ENCODE results near the gene FAM13B. TPM values are rescaled to one million over a fixed set of nuclear protein-coding genes. Genes with fewer than 3 reads are reported as not detected.

Gene FAM13B
- total and polyA plus RNA-seq, 2 of the 8 experiments (the other 6 are each of a cell fraction or from before 2014, with no cell fraction given): 6.4 to 17.0 TPM

DNA sequence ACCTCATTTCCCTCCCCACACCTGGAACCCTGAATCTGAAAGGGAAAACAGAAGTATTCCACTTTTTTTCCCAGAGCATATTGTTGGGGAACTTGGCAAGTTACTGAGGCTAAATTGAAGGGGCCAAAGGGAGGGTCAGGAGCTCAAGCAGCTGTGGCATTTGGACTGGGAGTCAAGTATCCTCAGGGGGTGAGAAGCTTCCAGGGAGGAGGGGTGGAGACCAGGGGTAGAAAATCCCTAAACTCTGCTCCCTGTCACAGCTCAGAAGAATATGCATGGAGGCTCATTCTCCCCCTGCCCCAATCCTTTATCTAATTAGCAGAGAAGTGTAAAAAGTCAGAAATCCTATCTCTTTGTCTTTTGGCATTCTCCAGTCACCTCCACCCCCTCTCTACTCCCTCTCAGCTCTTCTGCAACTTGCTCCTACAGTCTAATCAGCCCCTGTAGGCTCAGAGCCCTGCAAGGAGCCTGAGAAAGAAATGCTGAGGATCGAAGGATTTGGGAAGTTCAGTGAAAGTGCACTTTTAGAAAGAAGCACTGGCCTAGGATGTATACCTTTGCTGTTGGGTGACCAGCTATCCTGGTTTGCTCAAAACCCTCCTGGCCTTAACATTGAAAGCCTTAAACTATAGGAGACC is 45.2 kb upstream of the FAM13B start:
- Histone ChIP-seq H3K56ac (replicated peaks; ENCODE audit: insufficient read length, low read depth, low read length) (no peak overlapping the region), H3K4me3 (ENCODE audit: extremely low read depth in 1 of 4, insufficient read depth in 2 of 4, low read depth in 3 of 4, low read length in 4 of 4) (no peak overlapping the region), H3K9me3 (ENCODE audit: insufficient read depth in 2 of 2, low read depth in 1 of 2, low read length in 1 of 2) (no peaks in the 10 kb centered on the region), H3K23ac (ENCODE audit: insufficient read length) (no peak overlapping the region), H2BK5ac (ENCODE audit: low read depth, low read length) (0 out of 2 replicates have a peak overlapping the region, but pooled peaks have one; percentile 26), H3K14ac (ENCODE audit: insufficient read length) (no peak overlapping the region), H3K18ac (ENCODE audit: extremely low read depth, low read length) (no peak overlapping the region; the same call in 1 of the 2 replicates), H3K36me3 (ENCODE audit: control insufficient read depth in 2 of 4, insufficient read depth in 4 of 4, low read length in 3 of 4) (no peaks in the 10 kb centered on the region), H2AK5ac (ENCODE audit: low read depth, low read length) (no peak overlapping the region), H3K79me1 (ENCODE audit: low read depth, low read length) (no peaks in the 10 kb centered on the region), H2BK120ac (replicated peaks; ENCODE audit: low read depth, low read length) (no peak overlapping the region), H4K91ac (replicated peaks; ENCODE audit: insufficient read length, low read length) (no peak overlapping the region), H2BK20ac (ENCODE audit: low read length) (no peak overlapping the region), H3K4me2 (ENCODE audit: insufficient read depth in 1 of 2, low read depth in 2 of 2, low read length in 2 of 2) (peak overlapping the region in 1 of 2 experiments; percentile 13; a peak in 1 of 4 replicates), H2BK15ac (ENCODE audit: low read length) (no peak overlapping the region), H4K8ac (ENCODE audit: extremely low read depth, insufficient read depth, low read length) (no peak overlapping the region), H3K27ac (ENCODE audit: low read depth, low read length) (no peak overlapping the region), H3K23me2 (ENCODE audit: low read depth, low read length) (no peaks in the 10 kb centered on the region), H3K4ac (replicated peaks; ENCODE audit: insufficient read length, low read depth, low read length) (no peak overlapping the region), H2AFZ (ENCODE audit: low read length) (peak overlapping the region; percentile 36; the same call in 1 of the 2 replicates), H3K79me2 (ENCODE audit: control insufficient read depth in 1 of 2, insufficient read depth in 2 of 2, low read length in 2 of 2) (no peaks in the 10 kb centered on the region), H3K4me1 (replicated peaks in 1 of 4; ENCODE audit: control insufficient read depth in 3 of 4, insufficient read depth in 4 of 4, low read length in 3 of 4) (peaks cover 4 to 10% (median 8%) of the 10 kb centered on the region in 4 experiments; a peak in 4 of 7 replicates), H2BK12ac (ENCODE audit: low read depth, low read length) (0 out of 2 replicates have a peak overlapping the region, but pooled peaks have one; percentile 46), H3K27me3 (replicated peaks in 1 of 4; ENCODE audit: control insufficient read depth in 3 of 4, extremely low read depth in 1 of 4, insufficient read depth in 3 of 4, low read length in 3 of 4) (peaks cover 0 to 2% (median 0%) of the 10 kb centered on the region in 4 experiments; a peak in 1 of 7 replicates), H4K20me1 (replicated peaks in 1 of 2; ENCODE audit: control insufficient read depth in 1 of 2, insufficient read depth in 2 of 2, low read length in 2 of 2) (no peaks in the 10 kb centered on the region), H4K5ac (ENCODE audit: insufficient read length, low read depth, low read length) (no peak overlapping the region), H3K9ac (replicated peaks in 1 of 4; ENCODE audit: extremely low read depth in 1 of 4, low read depth in 3 of 4, low read length in 3 of 4) (no peak overlapping the region)
- DNase-seq (ENCODE audit: low read depth in 1 of 2, low spot score in 2 of 2): no peak
- WGBS, 2 experiments (ENCODE audit: extremely low coverage in 1 of 2, insufficient coverage in 1 of 2, insufficient read length in 1 of 2, insufficient replicate concordance in 2 of 2, low coverage in 1 of 2, low lambda C conversion rate in 2 of 2, missing lambda C conversion rate in 1 of 2): 72% methylated on average over 1 of the region's 1 CpG; no CpG with 5 or more reads in 1 of the 2 experiments
- FAIRE-seq: no peak
- ChIA-PET CTCF (ENCODE audit: partially characterized antibody) (interaction anchor here (0.8 to 15.7 kb wide), 23 partner anchors 10 to 153 kb away, joined by 3 to 288 read pairs (median 11); partner anchors contain the start of gene NME5), POLR2A (ENCODE audit: partially characterized antibody) (interaction anchor here (1.4 kb wide), 1 partner anchor 55 kb away, joined by 3 read pairs; no protein-coding TSS in a partner anchor)
- TF ChIP-seq SP4 (IDR thresholded peaks at IDR 0.05; ENCODE audit: low read length) (no peak), CHD1 (IDR thresholded peaks at IDR 0.05; ENCODE audit: low read depth, low read length) (no peak), GABPA (IDR thresholded peaks at IDR 0.05; ENCODE audit: borderline replicate concordance, insufficient read depth, low read length) (no peak), YY1 (IDR thresholded peaks at IDR 0.05; ENCODE audit: low read depth, low read length) (no peak), TAF7 (optimal IDR thresholded peaks at IDR 0.05; ENCODE audit: borderline replicate concordance, low read depth, low read length) (no peak), CBX5 (IDR thresholded peaks at IDR 0.05; ENCODE audit: low read depth, low read length) (no peak)

All from H1 (cell line).